Heart left ventricle (tissue), 13 donors: Measurements from ENCODE around the gene PKNOX2.

Experiments
- CTCF ChIP-seq, 12 donors: fragments of 200-600 bp; sonication (generic) in 4 of 12; IDR thresholded peaks; one replicate each; pipeline versions ENCODE4 v1.5.0 to v1.8.0; 2018 to 2022; ENCODE audit warnings: antibody characterized with exemption in 12 of 12, mild to moderate bottlenecking in 5 of 12
- POLR2A ChIP-seq, 2 donors: fragments of 450-650 bp; IDR thresholded peaks; one replicate each; pipeline ENCODE4 v1.6.1; 2017; ENCODE audit warnings: antibody characterized with exemption in 2 of 2, mild to moderate bottlenecking in 2 of 2, moderate library complexity in 2 of 2
- donor health status: ischemic (EF 13 %, LVEDD 7.1; RV severe dilation, severe dysfunction).
- donor health status: DM: no; HTN: yes; CAD: no.
- donor health status: DM: no; HTN: no; CAD: no.
- donor health status: ischemic (EF 25% LVEDD 6.9; RV normal size, moderate dysfunction).
- donor health status: ischemic (EF 25% LVEDD 5.7; RV mildly dilated, moderate dysfunction).
- donor health status: ischemic (EF 35%, LVEDD 5.7; RV mildly dilated, moderate dysfunction).
- donor health status: nonischemic (EF 11% LVEDD 7.7; RV severe dilation, severe dysfunction).
- donor health status: DM: yes; HTN: yes; CAD: no.
- donor health status: PGD.
- donor health status: ischemic (EF 29% LVEDD 5.4; RV normal size, mild dysfunction).
- donor health status: nonischemic (EF 23%, LVEDD 6.1; RV moderate dilation, normal function).

- TF ChIP-seq CTCF (IDR thresholded peaks at IDR 0.05) (peak; percentile 37 to 84 (median 62)), POLR2A (IDR thresholded peaks at IDR 0.05) (peak in 1 of 2 donors; percentile 38)
Measured at GRCh38 chr11:125164422-125165110, at the start of gene PKNOX2.
